ENCODE results near the gene TRIM22.

- TF ChIP-seq NFRKB (IDR thresholded peaks at IDR 0.05) (no peak), FOXK2 (IDR thresholded peaks at IDR 0.05) (no peak), HDGF (IDR thresholded peaks at IDR 0.05; ENCODE audit: borderline replicate concordance) (no peak), PKNOX1 (IDR thresholded peaks at IDR 0.05) (no peak), SUZ12 (IDR thresholded peaks at IDR 0.05) (no peak), SP1 (IDR thresholded peaks at IDR 0.05) (no peak), TARDBP (IDR thresholded peaks at IDR 0.05) (no peak), ARNT (IDR thresholded peaks at IDR 0.05) (no peak), BHLHE40 (IDR thresholded peaks at IDR 0.05; ENCODE audit: borderline replicate concordance) (no peak)
Observed at GRCh38 chr11:5700421-5701054, 10.9 kb downstream of the TRIM22 start.

Data from HEK293T (cell line).